Tibial nerve (tissue), 4 donors: ENCODE measurements around the gene PAGE2.

Source experiments
- EP300 ChIP-seq, 2 donors: sonication (generic); formaldehyde crosslinking; IDR thresholded peaks; one replicate each; pipeline ENCODE4 v1.6.1; 2017; ENCODE audit warnings: antibody characterized with exemption in 2 of 2, mild to moderate bottlenecking in 1 of 2
- POLR2A ChIP-seq, 2 donors: fragments of 450-650 bp; IDR thresholded peaks; one replicate each; pipeline ENCODE4 v1.6.1; 2017; ENCODE audit warnings: antibody characterized with exemption in 2 of 2, mild to moderate bottlenecking in 2 of 2, moderate library complexity in 2 of 2
- TF ChIP-seq, protein P1 (sequence below), 5 experiments: fragments of 200-600 bp in 3 of 5; fragments of 450-650 bp in 2 of 5; sonication (generic) in 3 of 5; IDR thresholded peaks; one replicate each; pipeline ENCODE4 v1.5.1; 2016 to 2019; ENCODE audit warnings: antibody characterized with exemption in 5 of 5, mild to moderate bottlenecking in 3 of 5, moderate library complexity in 2 of 5

DNA sequence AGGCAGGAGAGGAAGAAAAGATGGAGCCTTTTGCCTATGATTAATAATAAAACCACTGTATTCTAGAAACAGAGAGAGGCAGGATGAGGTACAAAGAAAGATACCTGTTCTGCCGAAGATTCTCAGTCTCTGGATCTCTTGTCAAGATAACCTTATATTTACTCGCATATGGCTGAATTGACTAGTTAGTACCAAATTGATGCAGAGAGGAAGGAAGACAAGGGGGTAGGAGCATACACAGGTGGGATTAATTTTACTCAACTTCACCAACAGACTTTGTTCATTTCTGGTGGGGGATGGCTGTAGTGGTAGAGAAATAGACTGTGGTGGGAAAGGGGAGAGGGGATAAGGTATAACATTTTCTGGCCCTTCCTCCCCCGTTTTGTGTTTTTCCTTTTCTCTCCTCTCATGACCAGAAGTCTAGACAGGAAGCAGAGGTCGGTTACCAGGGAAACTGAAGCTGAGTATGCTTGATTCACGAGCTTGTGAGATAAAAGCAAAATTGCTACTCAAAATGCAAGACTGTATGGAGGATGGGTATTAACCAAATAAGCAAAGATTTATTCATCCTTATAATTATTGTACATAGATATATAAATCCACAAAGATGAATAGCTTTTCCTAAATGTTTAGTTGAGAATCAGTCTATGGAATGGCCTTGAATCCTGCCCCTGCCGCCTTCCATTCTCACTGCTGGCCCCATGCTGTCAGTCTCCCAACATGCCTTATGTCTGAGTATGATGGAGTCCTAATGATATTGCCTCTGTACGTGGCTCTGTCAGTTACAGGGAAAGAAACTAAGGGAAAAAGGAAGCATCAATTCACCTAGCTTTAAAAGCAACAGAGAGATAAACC is 31.8 kb upstream of the PAGE2 start:
- TF ChIP-seq, protein P1, sequence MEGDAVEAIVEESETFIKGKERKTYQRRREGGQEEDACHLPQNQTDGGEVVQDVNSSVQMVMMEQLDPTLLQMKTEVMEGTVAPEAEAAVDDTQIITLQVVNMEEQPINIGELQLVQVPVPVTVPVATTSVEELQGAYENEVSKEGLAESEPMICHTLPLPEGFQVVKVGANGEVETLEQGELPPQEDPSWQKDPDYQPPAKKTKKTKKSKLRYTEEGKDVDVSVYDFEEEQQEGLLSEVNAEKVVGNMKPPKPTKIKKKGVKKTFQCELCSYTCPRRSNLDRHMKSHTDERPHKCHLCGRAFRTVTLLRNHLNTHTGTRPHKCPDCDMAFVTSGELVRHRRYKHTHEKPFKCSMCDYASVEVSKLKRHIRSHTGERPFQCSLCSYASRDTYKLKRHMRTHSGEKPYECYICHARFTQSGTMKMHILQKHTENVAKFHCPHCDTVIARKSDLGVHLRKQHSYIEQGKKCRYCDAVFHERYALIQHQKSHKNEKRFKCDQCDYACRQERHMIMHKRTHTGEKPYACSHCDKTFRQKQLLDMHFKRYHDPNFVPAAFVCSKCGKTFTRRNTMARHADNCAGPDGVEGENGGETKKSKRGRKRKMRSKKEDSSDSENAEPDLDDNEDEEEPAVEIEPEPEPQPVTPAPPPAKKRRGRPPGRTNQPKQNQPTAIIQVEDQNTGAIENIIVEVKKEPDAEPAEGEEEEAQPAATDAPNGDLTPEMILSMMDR (IDR thresholded peaks at IDR 0.05), result no peak
- TF ChIP-seq POLR2A (IDR thresholded peaks at IDR 0.05) (no peak), EP300 (IDR thresholded peaks at IDR 0.05) (no peak)
